PC-9 (cell line): Measurements from ENCODE around the gene GCFC2. TPM values are rescaled to one million over a fixed set of nuclear protein-coding genes. Genes with fewer than 3 reads are reported as not detected.

Experiments used
- BruUV-seq: library from RNA; stranded (reverse); fragments of 400-500 nt; replicated peaks from 2 replicates; lab custom pipeline; 2021; lab: Mats Ljungman, UMichigan
- CTCF ChIA-PET: fragments of 300-600 bp; sonication (Branson Sonifier 250); formaldehyde crosslinking; loops from one replicate; lab custom pipeline; 2022; ENCODE audit warnings: antibody characterized with exemption; lab: Charles Lee
- POLR2A ChIA-PET: fragments of 300-600 bp; sonication (Branson Sonifier 250); formaldehyde crosslinking; loops from one replicate; lab custom pipeline; 2022; ENCODE audit warnings: antibody characterized with exemption; ENCODE audit not compliant: unreplicated experiment; lab: Charles Lee
- DNase-seq, 2 experiments: peaks; one replicate each; pipeline versions ENCODE4 v3.0.0 to v3.0.0-alpha.2; 2015 to 2022; ENCODE audit warnings: mixed read lengths in 1 of 2
- H2AFZ ChIP-seq: fragments of 200-600 bp; sonication (generic); 2 replicates; pipeline ENCODE4 v1.8.1; 2017; ENCODE audit warnings: antibody characterized with exemption
- H3F3A ChIP-seq: fragments of 200-600 bp; sonication (generic); 2 replicates; pipeline ENCODE4 v1.8.1; 2017; ENCODE audit warnings: antibody characterized with exemption, mild to moderate bottlenecking, low read depth; ENCODE audit not compliant: insufficient read depth
- H3K27ac ChIP-seq: fragments of 200-600 bp; sonication (generic); 2 replicates; pipeline ENCODE4 v1.6.1; 2016; ENCODE audit warnings: mixed run types
- H3K27me3 ChIP-seq: fragments of 200-600 bp; sonication (generic); 2 replicates; pipeline ENCODE4 v1.6.1; 2016; ENCODE audit warnings: low read depth, mixed run types; ENCODE audit not compliant: insufficient read depth
- H3K36me3 ChIP-seq: fragments of 200-600 bp; sonication (generic); 2 replicates; pipeline ENCODE4 v1.6.1; 2016; ENCODE audit warnings: low read depth, mixed run types
- H3K4me1 ChIP-seq: fragments of 200-600 bp; sonication (generic); replicated peaks from 2 replicates; pipeline ENCODE4 v1.6.1; 2016; ENCODE audit warnings: mixed run types; ENCODE audit not compliant: insufficient read depth
- H3K4me2 ChIP-seq: fragments of 200-600 bp; sonication (generic); 2 replicates; pipeline ENCODE4 v1.6.1; 2017; ENCODE audit warnings: mixed run types
- H3K4me3 ChIP-seq: fragments of 200-600 bp; sonication (generic); 2 replicates; pipeline ENCODE4 v1.6.1; 2016; ENCODE audit warnings: mixed run types
- H3K79me2 ChIP-seq: fragments of 200-600 bp; sonication (generic); 2 replicates; pipeline ENCODE4 v1.6.1; 2017; ENCODE audit warnings: low read depth, mixed run types
- H3K9me2 ChIP-seq: fragments of 200-600 bp; sonication (generic); 2 replicates; pipeline ENCODE4 v1.8.1; 2017; ENCODE audit warnings: mild to moderate bottlenecking; ENCODE audit not compliant: insufficient read depth
- H3K9me3 ChIP-seq: fragments of 200-600 bp; sonication (generic); 2 replicates; pipeline ENCODE4 v1.8.1; 2016; ENCODE audit warnings: low read depth; ENCODE audit not compliant: insufficient read depth
- H4K20me1 ChIP-seq: fragments of 200-600 bp; sonication (generic); 2 replicates; pipeline ENCODE4 v1.8.1; 2017; ENCODE audit not compliant: insufficient read depth
- EZH2 ChIP-seq: fragments of 200-600 bp; sonication (generic); IDR thresholded peaks from 2 replicates; pipeline ENCODE4 v1.8.0; 2017; ENCODE audit warnings: antibody characterized with exemption, low read depth
- intact Hi-C: fragments of 100-400 bp; cut with micrococcal nuclease; formaldehyde crosslinking; loops from one replicate; pipeline ENCODE4 v1.10.0; 2022; ENCODE audit not compliant: unreplicated experiment
- total RNA-seq: library from RNA; stranded (reverse); gene quantifications from 2 replicates; pipeline ENCODE4 v1.2.3, GENCODE V29; 2021
- TF ChIP-seq, protein P1 (sequence below): fragments of 200-600 bp; sonication (generic); conservative IDR thresholded peaks from 2 replicates; pipeline ENCODE4 v1.6.1; 2017; ENCODE audit warnings: mixed run types, antibody characterized with exemption, mild to moderate bottlenecking, moderate library complexity

The GCFC2 gene
- total RNA-seq, 1 experiment from 2014 or later, result 15.7 TPM

DNA sequence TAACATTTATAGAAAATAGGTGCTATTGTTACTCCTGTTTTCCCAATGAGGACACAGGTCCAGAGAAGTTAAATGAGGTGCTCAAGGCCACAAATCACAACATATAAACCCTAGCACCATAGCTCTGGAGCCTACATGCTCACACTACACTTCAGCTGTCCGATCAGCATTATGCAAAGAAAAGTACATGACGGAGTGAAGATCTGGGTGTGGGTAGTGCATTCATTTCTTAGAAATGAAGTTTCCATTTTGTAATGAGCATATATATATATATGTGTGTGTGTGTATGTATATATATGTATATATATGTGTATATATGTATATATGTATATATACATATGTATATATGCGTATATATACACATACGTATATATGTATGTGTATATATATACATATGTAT is 94.3 kb downstream of the GCFC2 start:
- intact Hi-C loops, result no loop called here
- H3F3A ChIP-seq, result peaks cover 19% of the 10 kb centered on the region
- TF ChIP-seq, protein P1, sequence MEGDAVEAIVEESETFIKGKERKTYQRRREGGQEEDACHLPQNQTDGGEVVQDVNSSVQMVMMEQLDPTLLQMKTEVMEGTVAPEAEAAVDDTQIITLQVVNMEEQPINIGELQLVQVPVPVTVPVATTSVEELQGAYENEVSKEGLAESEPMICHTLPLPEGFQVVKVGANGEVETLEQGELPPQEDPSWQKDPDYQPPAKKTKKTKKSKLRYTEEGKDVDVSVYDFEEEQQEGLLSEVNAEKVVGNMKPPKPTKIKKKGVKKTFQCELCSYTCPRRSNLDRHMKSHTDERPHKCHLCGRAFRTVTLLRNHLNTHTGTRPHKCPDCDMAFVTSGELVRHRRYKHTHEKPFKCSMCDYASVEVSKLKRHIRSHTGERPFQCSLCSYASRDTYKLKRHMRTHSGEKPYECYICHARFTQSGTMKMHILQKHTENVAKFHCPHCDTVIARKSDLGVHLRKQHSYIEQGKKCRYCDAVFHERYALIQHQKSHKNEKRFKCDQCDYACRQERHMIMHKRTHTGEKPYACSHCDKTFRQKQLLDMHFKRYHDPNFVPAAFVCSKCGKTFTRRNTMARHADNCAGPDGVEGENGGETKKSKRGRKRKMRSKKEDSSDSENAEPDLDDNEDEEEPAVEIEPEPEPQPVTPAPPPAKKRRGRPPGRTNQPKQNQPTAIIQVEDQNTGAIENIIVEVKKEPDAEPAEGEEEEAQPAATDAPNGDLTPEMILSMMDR, result no peak
- no peak for TF ChIP-seq EZH2
- H3K27ac ChIP-seq, result no peak overlapping the region
- H3K27me3 ChIP-seq, result no peaks in the 10 kb centered on the region
- no peak for DNase-seq
- H3K4me3 ChIP-seq, result no peak overlapping the region
- POLR2A ChIA-PET, result no interaction called here
- peaks cover 36% of the 10 kb centered on the region for H3K4me1 ChIP-seq
- H4K20me1 ChIP-seq, result no peaks in the 10 kb centered on the region
- H2AFZ ChIP-seq, result no peak overlapping the region
- CTCF ChIA-PET, result no interaction called here
- H3K9me2 ChIP-seq, result no peaks in the 10 kb centered on the region
- peaks cover 3% of the 10 kb centered on the region; the same call in 1 of the 2 replicates for H3K9me3 ChIP-seq
- no TSS peak for BruUV-seq
- no peaks in the 10 kb centered on the region for H3K79me2 ChIP-seq
- no peak overlapping the region for H3K4me2 ChIP-seq
- H3K36me3 ChIP-seq, result no peaks in the 10 kb centered on the region

DNA sequence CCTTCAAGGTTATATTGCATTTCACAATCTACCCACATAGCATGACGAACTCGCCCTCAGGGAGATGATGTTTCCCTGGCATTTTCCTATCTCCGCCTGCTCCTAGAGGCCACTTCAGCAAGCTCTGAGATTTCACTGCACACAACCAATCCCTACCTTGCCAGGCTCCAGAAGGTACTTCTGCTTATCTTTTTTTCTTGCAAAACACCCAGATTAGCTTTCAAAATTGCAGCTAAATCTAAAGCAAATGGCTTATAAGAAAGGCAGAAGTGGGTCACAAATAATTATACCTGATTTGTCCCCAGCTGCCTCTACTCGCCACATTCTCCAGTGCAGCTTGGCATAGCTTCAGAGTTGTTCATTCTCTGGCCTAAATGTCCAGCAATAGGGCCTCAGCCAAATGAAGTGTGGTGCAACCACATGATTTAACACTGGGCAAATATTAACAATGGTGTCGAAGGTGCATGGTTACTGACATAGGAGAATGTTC is 96.5 kb downstream of the GCFC2 start:
- peak in 1 of 2 experiments; percentile 78 for DNase-seq
- Histone ChIP-seq H3K79me2 (no peaks in the 10 kb centered on the region), H3K9me2 (no peaks in the 10 kb centered on the region), H3K27ac (peak overlapping the region; percentile 45), H3K4me3 (no peak overlapping the region), H4K20me1 (no peaks in the 10 kb centered on the region), H3K9me3 (0 out of 2 replicates have a peak, but pooled peaks cover 3% of the 10 kb centered on the region), H3K4me1 (peaks cover 19% of the 10 kb centered on the region), H2AFZ (no peak overlapping the region), H3K27me3 (no peaks in the 10 kb centered on the region), H3F3A (peaks cover 11% of the 10 kb centered on the region), H3K4me2 (peak overlapping the region; percentile 37), H3K36me3 (no peaks in the 10 kb centered on the region)
- POLR2A ChIA-PET, result no interaction called here
- intact Hi-C loops, result no loop called here
- CTCF ChIA-PET, result no interaction called here
- no TSS peak for BruUV-seq
- TF ChIP-seq, protein P1, result no peak
- no peak for TF ChIP-seq EZH2

DNA sequence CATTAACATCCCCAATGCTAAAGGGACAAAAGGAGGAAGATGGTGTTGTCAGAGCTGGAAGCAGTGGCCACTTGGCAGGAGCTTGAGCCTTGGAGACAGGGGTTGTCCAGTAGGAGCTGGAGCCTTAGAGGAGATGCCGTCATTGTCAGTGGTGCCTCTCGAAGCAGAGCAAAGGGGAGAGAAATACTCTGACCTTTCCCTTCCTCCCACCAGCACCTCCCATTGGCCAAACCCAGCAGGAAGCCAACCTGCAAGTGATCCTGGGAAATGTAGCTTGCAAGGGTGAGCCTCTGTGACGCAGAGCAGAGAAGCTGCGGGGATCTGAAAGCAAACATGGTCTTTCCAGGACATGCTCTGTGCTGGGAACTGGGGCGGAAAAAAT is 97.9 kb downstream of the GCFC2 start:
- BruUV-seq, result no TSS peak
- no peaks in the 10 kb centered on the region for H4K20me1 ChIP-seq
- no peaks in the 10 kb centered on the region for H3K36me3 ChIP-seq
- ChIA-PET POLR2A (no interaction called here), CTCF (no interaction called here)
- peaks cover 14% of the 10 kb centered on the region for H3F3A ChIP-seq
- no peak overlapping the region for H3K27ac ChIP-seq
- no peaks in the 10 kb centered on the region for H3K9me2 ChIP-seq
- H3K27me3 ChIP-seq, result no peaks in the 10 kb centered on the region
- no peaks in the 10 kb centered on the region for H3K79me2 ChIP-seq
- H3K4me1 ChIP-seq, result peaks cover 31% of the 10 kb centered on the region
- peak in 1 of 2 experiments; percentile 3 for DNase-seq
- no peak overlapping the region for H3K4me2 ChIP-seq
- TF ChIP-seq, protein P1, result no peak
- no peak for TF ChIP-seq EZH2
- intact Hi-C loops, result no loop called here
- no peak overlapping the region for H2AFZ ChIP-seq
- 0 out of 2 replicates have a peak, but pooled peaks cover 3% of the 10 kb centered on the region for H3K9me3 ChIP-seq
- no peak overlapping the region for H3K4me3 ChIP-seq

Other genes starting within 250 kb of the GCFC2 start
- 10.8 and 18.2 TPM in 2 replicates for gene EVA1A, start 150.0 kb downstream of the GCFC2 start, total RNA-seq
- gene MRPL19, start 64.1 kb downstream of the GCFC2 start, total RNA-seq, result 46.5 and 51.0 TPM in 2 replicates